Effector memory CD4-positive, alpha-beta T cell (primary cell): ENCODE data around the gene B4GAT1.
"Not testable (repeated sequence)": the region's sequence is repeated elsewhere in the genome, so short reads cannot be mapped to it uniquely, and the experiment has no call there.

ENCODE experiments used
- DNase-seq, 3 donors: peaks; one replicate each; pipeline ENCODE4 v3.0.0-alpha.2; 2020
- H3K27ac ChIP-seq: 2 replicates; pipeline ENCODE4 v1.7.0; 2013; ENCODE audit warnings: mild to moderate bottlenecking, low read length, moderate library complexity; ENCODE audit not compliant: insufficient read depth, poor library complexity, severe bottlenecking
- H3K27me3 ChIP-seq: replicated peaks from 2 replicates; pipeline ENCODE4 v1.7.0; 2013; ENCODE audit warnings: mild to moderate bottlenecking, low read length; ENCODE audit not compliant: insufficient read depth, control insufficient read depth, poor library complexity, severe bottlenecking
- H3K36me3 ChIP-seq: 2 replicates; pipeline ENCODE4 v1.7.0; 2013; ENCODE audit warnings: mild to moderate bottlenecking, low read length, moderate library complexity; ENCODE audit not compliant: control insufficient read depth, insufficient read depth
- H3K4me1 ChIP-seq: 2 replicates; pipeline ENCODE4 v1.7.0; 2013; ENCODE audit warnings: low read length, mild to moderate bottlenecking; ENCODE audit not compliant: control insufficient read depth, insufficient read depth, poor library complexity, severe bottlenecking
- H3K4me3 ChIP-seq: 2 replicates; pipeline ENCODE4 v1.7.0; 2013; ENCODE audit warnings: low read length, low read depth, mild to moderate bottlenecking; ENCODE audit not compliant: insufficient read depth, poor library complexity, severe bottlenecking
- H3K9me3 ChIP-seq: 2 replicates; pipeline ENCODE4 v1.7.0; 2013; ENCODE audit warnings: mild to moderate bottlenecking, low read length, moderate library complexity; ENCODE audit not compliant: control insufficient read depth

B4GAT1 gene

GRCh38 chr11:66321606-66322005 is 25.8 kb downstream of the B4GAT1 start:
- DNase-seq: no peak
- Histone ChIP-seq H3K9me3 (no peaks in the 10 kb centered on the region), H3K4me1 (peaks cover 27% of the 10 kb centered on the region), H3K36me3 (no peaks in the 10 kb centered on the region), H3K27me3 (no peaks in the 10 kb centered on the region), H3K27ac (no peak overlapping the region), H3K4me3 (no peak overlapping the region)

- peaks cover 20% of the 10 kb centered on the region for H3K4me1 ChIP-seq
- not testable (repeated sequence) for H3K9me3 ChIP-seq, H3K36me3 ChIP-seq, H3K27me3 ChIP-seq, H3K27ac ChIP-seq, H3K4me3 ChIP-seq, DNase-seq
These were observed 26.7 kb downstream of the B4GAT1 start for GRCh38 chr11:66320748-66321147.

DNA sequence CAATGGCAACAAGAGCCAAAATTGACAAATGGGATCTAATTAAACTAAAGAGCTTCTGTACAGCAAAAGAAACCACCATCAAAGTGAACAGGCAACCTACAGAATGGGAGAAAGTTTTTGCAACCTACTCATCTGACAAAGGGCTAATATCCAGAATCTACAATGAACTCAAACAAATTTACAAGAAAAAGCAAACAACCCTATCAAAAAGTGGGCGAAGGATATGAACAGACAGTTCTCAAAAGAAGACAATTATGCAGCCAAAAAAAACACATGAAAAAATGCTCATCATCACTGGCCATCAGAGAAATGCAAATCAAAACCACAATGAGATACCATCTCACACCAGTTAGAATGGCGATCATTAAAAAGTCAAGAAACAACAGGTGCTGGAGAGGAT is 27.1 kb downstream of the B4GAT1 start:
- not testable (repeated sequence) for H3K27me3 ChIP-seq, H3K4me3 ChIP-seq, DNase-seq, H3K36me3 ChIP-seq, H3K9me3 ChIP-seq, H3K27ac ChIP-seq
- peaks cover 20% of the 10 kb centered on the region for H3K4me1 ChIP-seq

DNA sequence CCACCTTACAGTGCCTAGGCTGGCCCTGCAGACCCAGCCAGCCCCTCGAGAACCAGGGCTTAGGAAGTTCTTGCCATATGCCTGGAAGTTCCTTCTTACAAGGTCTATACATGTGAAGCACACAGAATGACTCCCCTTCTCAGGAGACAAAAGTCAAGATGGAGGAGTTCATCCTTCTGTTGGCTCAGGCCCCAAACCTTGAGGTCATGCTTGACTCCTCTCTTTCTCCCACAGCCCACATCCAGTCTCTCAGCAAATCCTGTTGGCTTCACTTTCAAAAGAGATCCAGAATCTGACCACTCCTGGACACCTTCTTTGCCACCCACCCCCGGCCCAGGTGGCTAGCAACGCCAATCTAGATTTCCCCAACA is 28.8 kb downstream of the B4GAT1 start:
- DNase-seq: no peak
- H3K4me3 ChIP-seq: no peak overlapping the region
- no peaks in the 10 kb centered on the region for H3K27me3 ChIP-seq
- peaks cover 20% of the 10 kb centered on the region for H3K4me1 ChIP-seq
- no peaks in the 10 kb centered on the region for H3K36me3 ChIP-seq
- peak overlapping the region; percentile 67 for H3K27ac ChIP-seq
- H3K9me3 ChIP-seq: no peaks in the 10 kb centered on the region

DNA sequence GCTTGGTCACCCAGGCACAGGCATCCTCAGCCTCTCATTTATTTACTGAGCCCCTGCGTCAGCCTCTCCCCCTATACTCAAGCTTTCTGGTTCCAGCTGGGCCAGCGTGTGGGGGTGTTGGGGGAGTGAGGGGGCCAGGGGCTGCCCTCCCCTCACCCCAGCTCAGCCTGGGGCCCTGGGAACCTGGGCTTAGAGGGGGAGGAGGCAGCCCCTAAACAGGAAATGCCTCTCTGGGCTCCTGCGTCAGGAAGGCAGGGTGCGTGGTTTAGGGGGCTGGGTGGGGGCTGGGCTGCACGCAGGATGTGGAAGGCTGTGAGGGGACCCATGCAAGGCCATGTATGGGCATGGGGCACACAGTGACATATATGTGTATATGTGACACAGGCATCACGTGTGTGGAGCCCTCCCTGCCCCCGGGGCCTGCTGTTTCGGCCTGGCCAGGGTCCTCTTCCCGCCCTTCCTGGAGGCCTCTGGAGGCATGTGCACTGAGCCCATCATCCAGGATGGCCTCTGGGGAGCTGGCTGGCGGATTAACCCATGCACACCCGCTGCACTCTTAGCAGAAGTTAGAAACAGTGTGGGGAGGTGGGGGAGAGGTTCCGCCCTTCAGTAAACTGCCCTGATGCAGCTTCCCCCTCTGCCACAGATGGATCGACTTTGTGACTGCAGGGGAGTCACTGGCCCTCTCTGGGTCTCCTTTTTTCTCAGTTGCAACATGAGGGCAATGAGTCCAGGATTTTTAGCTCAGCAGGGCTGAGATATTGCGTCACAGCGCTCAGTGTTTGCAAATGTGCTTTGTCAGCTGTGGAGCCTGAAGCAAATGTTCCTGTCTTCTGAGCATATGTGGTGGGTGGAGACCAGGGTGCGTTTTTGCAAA is 29.5 kb downstream of the B4GAT1 start:
- DNase-seq: peak in 1 of 3 donors; percentile 10
- Histone ChIP-seq H3K9me3 (no peaks in the 10 kb centered on the region), H3K27ac (peak overlapping the region; percentile 67), H3K4me1 (peaks cover 25% of the 10 kb centered on the region), H3K36me3 (no peaks in the 10 kb centered on the region), H3K4me3 (no peak overlapping the region), H3K27me3 (no peaks in the 10 kb centered on the region)

GRCh38 chr11:66317322-66317722 is 30.1 kb downstream of the B4GAT1 start:
- Histone ChIP-seq H3K9me3 (no peaks in the 10 kb centered on the region), H3K4me3 (no peak overlapping the region), H3K36me3 (no peaks in the 10 kb centered on the region), H3K27me3 (no peaks in the 10 kb centered on the region), H3K4me1 (peaks cover 27% of the 10 kb centered on the region), H3K27ac (peak overlapping the region; percentile 67)
- no peak for DNase-seq

DNA sequence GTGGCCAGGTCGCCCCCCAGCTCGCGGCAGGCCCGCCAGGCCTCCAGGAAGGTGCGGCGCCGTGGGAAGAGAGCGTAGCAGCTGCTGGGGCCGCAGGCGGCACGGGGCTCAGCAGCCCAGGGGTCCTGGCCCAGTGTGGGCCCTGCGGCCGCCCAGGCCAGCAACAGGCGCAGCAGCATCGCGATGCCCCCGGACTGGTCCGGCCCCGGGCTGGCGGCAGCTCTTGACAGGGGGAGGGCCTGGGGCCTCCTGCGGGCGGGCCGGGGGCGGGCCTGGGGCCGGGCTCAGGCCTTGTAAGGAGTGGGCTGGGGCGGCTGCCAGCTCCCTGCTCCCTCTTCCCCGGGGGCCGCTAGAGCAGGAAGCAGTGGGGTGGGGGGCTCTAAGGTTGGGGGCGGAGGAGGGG is 30.6 kb downstream of the B4GAT1 start, which contains the start of gene CD248:
CD248 (minus strand) TSS at position 196 of the 403 bp plus-strand sequence; CDS start at position 179, 17 bp downstream.
- Histone ChIP-seq H3K4me1 (peaks cover 27% of the 10 kb centered on the region), H3K27me3 (no peaks in the 10 kb centered on the region), H3K36me3 (no peaks in the 10 kb centered on the region), H3K9me3 (no peaks in the 10 kb centered on the region), H3K27ac (peak within 1 kb of the TSS; percentile 67), H3K4me3 (no peak within 1 kb of the TSS)
- no peak for DNase-seq

DNA sequence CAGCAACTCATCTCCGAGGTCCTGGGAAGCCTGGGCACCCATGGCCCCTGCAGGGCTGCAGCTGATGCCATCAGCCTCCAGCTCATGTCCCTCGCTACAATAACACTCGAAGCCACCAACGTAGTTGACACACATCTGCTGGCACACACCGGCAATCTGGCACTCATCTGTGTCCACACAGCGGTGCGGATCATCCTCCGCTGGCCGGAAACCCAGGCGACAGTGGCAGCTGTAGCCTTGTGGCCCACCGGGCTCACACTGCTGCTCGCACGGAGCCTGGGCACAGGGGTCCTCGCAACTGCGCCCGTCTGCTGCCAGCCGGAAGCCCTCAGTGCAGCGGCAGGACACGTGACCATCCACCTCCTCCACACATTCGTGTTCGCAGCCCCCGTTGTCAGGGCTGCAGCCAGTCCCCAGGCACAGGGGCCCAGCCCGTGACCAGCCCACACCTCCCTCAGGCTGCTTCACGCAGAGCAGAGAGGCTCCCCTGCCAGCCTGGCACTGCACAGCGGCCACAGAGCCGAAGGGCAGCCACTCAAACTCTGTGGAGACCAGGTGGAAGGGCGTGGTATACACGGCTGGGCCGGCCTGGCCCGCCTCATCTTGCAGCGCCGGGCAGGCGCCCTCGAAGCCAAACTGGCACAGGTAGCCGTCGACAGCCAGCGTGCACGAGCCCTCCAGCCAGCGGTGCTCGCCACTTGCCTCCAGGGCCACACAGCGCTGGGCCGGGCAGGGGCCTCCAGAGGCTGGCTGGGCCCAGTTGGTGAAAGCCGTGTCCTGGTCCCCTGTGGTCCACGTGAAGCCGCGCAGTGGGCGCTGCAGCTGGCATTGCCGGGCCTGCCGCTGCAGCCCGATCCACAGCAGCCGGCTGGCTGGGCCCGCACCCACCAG is 31.3 kb downstream of the B4GAT1 start:
- DNase-seq: no peak
- peaks cover 32% of the 10 kb centered on the region for H3K4me1 ChIP-seq
- no peaks in the 10 kb centered on the region for H3K27me3 ChIP-seq
- H3K9me3 ChIP-seq: no peaks in the 10 kb centered on the region
- no peaks in the 10 kb centered on the region for H3K36me3 ChIP-seq
- no peak overlapping the region for H3K4me3 ChIP-seq
- H3K27ac ChIP-seq: no peak overlapping the region

GRCh38 chr11:66315498-66315885 is 31.9 kb downstream of the B4GAT1 start:
- Histone ChIP-seq H3K4me1 (peaks cover 32% of the 10 kb centered on the region), H3K27me3 (no peaks in the 10 kb centered on the region), H3K27ac (no peak overlapping the region), H3K9me3 (no peaks in the 10 kb centered on the region), H3K36me3 (no peaks in the 10 kb centered on the region), H3K4me3 (no peak overlapping the region)
- no peak for DNase-seq
